GM21515 (cell line): ENCODE measurements around the gene KIAA1755.

Source experiments
- ATAC-seq: cut with Tn5 transposase; IDR thresholded peaks from one replicate; pipeline ENCODE4 v1.9.1; 2021; ENCODE audit not compliant: unreplicated experiment

The KIAA1755 gene

DNA sequence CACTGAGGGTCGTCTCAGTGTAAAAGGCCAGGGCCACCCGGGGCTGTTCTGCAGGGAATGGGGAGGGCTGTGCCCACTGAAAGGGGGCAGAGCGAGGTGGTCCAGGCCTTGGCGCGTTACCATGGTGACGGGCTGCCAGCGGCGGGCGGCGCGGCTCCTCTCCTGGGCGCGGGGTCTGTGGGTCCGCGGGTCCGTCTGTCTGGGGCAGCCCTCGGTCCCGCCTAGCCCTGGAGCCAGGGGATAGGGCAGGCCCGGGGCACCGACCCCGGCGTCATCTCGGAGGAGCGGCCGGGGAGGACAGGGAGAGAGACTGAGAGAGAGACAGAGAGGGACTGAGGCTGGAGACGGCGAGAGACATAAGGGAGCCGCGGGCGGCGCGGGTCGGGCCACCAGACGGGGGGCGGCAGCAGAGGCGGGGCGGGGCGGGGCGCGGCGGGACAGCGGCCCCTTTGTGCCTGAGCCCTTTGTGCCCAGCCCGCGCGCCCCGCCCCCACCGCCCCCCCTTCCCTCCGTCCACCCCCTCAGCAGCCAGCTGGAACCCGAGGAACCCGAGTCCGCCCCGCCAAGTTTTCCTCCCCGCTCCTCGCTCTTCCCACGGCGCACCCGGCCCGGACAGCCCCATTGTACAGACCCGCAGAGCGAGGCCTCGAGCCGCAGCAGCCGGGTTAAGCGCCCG is at the start of gene KIAA1755:
KIAA1755 (minus strand) TSS at position 358 of the 676 bp plus-strand sequence; CDS start at position 123, 235 bp downstream.
- ATAC-seq = no peak

DNA sequence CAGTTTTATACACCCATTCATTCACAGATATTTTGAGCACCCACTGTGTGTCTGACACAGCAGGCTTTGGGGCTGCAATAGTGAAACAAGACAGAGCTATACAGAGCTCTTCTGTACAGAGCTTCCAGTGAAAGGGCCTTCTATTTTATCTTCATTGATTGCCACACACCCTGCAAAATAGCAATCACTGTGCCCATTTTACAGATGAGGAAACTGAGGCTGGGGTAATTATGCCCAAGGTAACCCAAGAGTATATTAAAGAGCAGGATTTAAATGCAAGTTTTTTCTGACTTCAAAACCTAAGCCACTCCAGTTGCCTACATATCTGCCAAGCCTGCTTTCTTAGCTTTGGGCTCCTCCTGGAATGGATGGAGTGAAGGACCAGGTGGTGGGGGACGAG is 47.9 kb upstream of the KIAA1755 start:
- no peak for ATAC-seq

DNA sequence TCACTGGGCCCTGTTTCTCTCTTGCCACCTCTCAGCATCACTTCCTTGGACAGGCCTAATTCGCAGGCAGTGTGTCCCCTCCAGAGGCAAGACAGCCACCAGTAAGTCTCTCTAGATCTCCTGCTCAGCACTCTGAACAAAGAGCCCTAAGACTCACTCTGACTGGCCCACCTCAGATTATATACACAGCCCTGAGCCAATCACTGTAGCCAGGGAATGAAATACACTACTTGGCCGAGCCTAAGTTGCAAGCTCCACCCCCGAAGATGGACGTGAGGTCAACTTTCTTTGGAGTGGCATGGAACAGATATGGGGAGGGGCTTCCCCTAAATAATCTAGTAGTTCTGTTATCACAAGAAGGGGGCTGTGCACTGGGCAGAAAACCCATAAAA is 47.5 kb upstream of the KIAA1755 start:
- no peak for ATAC-seq

DNA sequence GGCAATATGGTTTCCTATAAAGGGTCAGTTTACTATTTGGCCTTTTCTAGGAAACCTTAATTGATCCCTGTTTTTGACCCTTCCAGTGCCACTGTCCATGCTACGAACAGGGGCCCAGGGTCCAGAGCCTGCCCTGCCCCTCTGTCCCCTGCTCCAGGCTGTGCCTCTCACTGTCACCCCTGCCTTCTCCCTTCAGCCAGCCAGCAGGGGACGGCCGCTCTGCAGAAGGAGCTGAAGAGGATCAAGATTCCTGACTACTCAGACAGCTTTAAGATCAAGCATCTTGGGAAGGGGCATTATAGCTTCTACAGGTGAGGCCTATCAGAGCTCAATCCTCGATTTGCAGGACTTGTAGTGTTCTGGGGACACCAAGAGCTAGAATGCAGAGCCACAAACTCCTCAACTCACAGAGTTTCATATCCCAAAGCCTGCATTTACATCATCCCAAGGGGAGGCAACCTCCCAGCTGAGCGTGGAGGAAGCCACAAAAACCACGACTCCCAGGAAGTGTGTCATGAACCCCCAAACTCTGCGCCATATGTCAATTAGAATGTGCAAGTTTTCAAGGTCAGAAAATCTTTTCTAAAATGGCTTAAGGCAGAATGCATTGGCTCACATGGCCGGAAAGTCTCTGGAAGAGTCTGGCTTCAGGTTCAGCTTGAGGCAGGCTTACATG is 47.0 kb upstream of the KIAA1755 start:
- no peak for ATAC-seq

DNA sequence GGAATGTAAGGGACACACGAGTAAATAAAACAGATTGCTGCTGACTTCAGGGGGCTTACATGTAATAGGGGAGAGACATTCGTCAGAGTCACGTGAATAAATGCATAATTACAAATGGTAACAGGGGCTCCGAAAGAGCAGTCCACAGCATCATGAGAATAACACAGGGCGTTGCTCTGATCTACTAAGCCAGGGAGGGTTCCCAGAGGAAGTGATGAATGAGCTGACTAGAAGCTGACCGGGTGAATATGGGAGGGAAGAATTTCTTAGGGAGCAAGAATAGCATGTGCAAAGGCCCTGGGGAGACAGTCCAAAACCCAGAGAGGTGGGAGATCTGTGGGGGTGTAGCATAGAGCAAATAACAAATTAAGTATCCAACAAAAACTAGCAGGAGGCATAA is 45.8 kb upstream of the KIAA1755 start:
- no peak for ATAC-seq

DNA sequence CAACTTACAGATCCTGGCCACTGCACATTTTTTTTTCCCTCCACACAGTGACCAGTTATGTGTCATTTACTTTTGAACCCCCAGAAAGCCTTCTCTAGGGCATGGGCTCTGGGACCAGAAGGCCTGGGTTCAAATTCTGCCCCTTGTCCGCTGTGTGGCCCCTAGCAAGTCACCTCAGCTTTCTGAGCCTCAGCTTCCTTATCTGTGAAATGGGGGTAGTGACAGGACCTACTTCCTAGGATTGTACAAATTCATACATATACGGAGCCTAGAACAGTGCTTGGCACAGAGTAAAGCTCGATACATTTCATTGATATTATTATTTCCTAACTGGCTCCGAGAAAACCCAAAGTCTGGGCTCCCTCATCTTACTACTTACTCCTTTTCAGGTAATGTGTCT is 45.0 kb upstream of the KIAA1755 start:
- ATAC-seq = no peak

DNA sequence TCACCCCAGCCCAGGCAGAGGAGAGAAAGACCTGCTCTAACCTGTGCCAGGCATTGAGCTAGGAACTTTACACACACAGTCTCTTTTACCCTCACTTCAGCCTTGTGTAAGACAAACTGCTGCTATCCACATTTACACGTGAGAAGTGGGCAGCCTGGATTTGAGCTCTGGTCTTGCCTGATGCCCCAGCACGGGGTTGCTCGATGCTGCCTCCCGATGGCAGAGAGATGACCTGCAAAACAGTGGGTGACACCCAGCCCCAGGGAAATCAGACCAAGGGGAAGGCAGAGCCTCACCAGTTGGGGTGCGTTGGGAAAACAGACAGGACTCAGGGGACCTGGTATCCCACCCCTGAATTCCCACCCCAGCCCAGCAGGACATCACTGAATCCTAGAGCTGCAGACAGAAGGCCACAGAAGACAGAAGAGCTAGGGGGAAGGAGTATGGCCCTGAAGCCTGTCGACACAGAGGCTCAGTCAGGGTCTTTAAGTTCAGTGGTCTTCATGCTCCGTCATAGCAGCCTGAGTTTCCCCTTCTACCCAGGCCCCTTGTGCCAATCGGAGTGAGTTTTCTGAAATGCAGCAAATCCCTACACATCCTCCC is 44.4 kb upstream of the KIAA1755 start:
- no peak for ATAC-seq

GRCh38 chr20:38303908-38304379 is 43.4 kb upstream of the KIAA1755 start, which contains the start of gene BPI:
TSS of gene BPI (plus strand) at chr20:38304156. CDS start at chr20:38304224, 68 bp downstream.
- ATAC-seq = no peak

- ATAC-seq = no peak
These were observed 42.3 kb upstream of the KIAA1755 start for GRCh38 chr20:38302786-38303185.

GRCh38 chr20:38301309-38301708 is 40.8 kb upstream of the KIAA1755 start:
- no peak for ATAC-seq

DNA sequence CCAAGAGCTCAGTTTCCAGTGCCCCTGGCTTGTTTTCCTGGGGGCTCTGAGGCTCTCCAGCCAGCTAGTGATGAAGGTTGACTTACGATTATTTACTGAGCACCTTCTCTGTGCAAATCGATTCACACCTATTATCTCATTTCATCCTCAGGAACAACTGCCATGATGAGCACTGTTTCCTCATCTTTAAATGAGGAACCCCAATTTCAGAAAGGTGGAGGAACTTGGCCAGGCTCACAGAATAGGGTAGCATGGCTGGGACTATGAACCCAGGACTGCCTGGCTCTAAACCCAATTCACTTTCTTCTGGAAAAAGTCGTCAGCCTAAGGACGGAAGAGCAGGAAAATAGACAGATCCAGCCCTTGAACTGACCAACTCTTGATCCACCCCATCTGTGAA is 39.9 kb upstream of the KIAA1755 start:
- ATAC-seq = no peak

DNA sequence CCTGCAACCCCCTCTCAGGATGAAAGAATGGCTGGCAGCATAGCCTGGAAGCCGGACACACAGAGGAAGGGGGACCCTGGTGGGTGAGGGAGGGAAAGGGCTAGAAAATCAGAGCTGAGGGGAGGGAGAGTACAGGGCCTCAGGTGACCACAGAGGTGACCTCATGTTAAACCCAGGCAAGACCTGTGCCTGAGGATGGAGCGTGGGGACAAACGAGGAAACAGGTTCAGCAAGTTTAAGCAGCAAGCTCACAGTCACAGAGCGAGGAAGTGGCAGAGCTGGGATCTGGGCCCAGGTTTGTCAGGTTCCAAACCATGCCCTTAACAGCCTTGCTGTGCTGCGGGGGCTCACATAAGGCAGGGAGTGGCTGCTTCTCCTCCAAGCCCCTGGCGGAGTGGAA is 39.4 kb upstream of the KIAA1755 start:
- no peak for ATAC-seq

DNA sequence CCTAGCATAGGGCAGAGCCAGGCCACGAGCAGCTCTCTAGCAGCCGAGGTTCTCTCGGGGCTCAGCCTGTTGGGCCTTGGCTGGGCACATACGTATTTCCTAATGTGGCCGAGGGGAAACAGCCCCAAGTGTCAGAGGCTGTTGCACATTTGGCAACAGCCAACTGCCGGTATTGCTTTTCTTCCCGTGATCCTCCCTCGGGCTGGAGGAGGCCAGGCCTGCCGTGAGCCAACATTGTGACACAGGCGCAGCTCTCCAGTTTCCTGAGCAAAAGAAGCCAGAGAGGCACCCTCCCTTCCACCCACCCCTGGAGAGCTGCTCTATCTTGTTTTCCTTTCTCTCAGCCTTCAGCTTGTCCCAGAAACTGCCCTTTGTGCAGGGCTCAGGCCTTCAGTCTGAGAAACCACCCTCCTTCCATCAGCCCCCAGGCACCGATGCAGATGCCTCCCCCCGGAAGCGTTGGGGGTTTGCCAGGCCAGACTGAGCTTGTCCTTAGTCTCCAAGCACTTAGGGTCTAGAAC is 38.3 kb upstream of the KIAA1755 start:
- ATAC-seq = no peak

- no peak for ATAC-seq
These were observed 37.6 kb upstream of the KIAA1755 start for GRCh38 chr20:38297916-38298674.

GRCh38 chr20:38296433-38296832 is 35.9 kb upstream of the KIAA1755 start:
- ATAC-seq = no peak

- no peak for ATAC-seq
These were observed 35.3 kb upstream of the KIAA1755 start for GRCh38 chr20:38295811-38296210.

- no peak for ATAC-seq
These were observed 33.6 kb upstream of the KIAA1755 start for GRCh38 chr20:38294076-38294591.

DNA sequence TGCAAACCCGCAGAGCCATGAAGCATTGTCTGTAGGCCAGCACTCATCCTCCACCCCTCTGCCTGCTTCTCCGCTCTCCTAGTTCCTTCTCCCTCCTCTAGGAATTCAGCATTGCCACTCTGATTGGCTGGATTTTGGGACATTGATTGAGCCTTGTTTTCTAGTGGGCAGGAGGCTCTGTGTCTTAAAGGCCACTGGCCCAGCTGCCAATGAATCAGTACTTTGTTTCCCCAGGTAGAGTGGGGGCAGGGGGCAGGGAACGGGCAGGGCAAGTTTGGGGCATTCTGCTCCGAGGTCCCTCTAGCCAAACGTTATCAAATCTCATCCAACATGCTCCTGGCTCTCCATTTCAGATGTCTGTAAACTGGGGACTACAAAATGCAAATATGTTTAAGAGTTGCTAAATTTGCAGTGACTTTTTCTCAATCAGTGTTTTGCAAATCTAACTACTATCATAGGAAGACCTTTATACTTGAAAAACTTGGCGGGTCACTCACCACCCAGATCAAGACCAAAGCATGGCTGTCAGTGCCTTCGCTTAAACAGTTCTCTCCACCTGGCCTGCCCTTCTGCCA is 33.0 kb upstream of the KIAA1755 start:
- no peak for ATAC-seq

GRCh38 chr20:38291966-38292365 is 31.4 kb upstream of the KIAA1755 start:
- ATAC-seq = no peak
